ENCODE data around the gene JMJD6.

GRCh38 chr17:76672270-76672851 lies 54.0 kb downstream of the JMJD6 start:
- TF ChIP-seq CTCF (IDR thresholded peaks at IDR 0.05): no peak
- TF ChIP-seq POLR2A (IDR thresholded peaks at IDR 0.05): no peak

Data from Peyer's patch (tissue), 4 donors.